ENCODE measurements around the gene SDR42E2. TPM values are rescaled to one million over a fixed set of nuclear protein-coding genes. Genes with fewer than 3 reads are reported as not detected.
"Not testable (repeated sequence)": the region's sequence is repeated elsewhere in the genome, so short reads cannot be mapped to it uniquely, and the experiment has no call there.

SDR42E2 gene
- total and polyA plus RNA-seq, 2 donors (not counting 1 experiment from before 2014, with no cell fraction given) = 0.12 to 0.62 TPM

- no peak overlapping the region for H3K27ac ChIP-seq (ENCODE audit: low read length in 2 of 2)
- no peak for ATAC-seq (ENCODE audit: low read depth)
- intact Hi-C loops (cut with micrococcal nuclease) = no loop called here
- no peaks in the 10 kb centered on the region for H3K36me3 ChIP-seq (replicated peaks in 1 of 2; ENCODE audit: control extremely low read depth in 1 of 2, control insufficient read depth in 1 of 2, extremely low read depth in 1 of 2, insufficient read depth in 2 of 2, low read length in 1 of 2)
- DNase-seq = no peak
- H2AFZ ChIP-seq (ENCODE audit: insufficient read depth, low read depth, low read length, poor library complexity, severe bottlenecking) = no peak overlapping the region
- CTCF ChIA-PET = no interaction called here
- H3K79me2 ChIP-seq (ENCODE audit: control insufficient read depth, insufficient read depth, low read length) = no peaks in the 10 kb centered on the region
- POLR2A ChIA-PET = no interaction called here
- H3K27ac Mint-ChIP-seq = no peak overlapping the region
- no peak overlapping the region for H3K4me3 ChIP-seq (ENCODE audit: control extremely low read depth in 1 of 5, extremely low read depth in 1 of 5, insufficient read depth in 1 of 5, low read depth in 2 of 5, low read length in 4 of 5)
- peaks cover 0 to 23% (median 12%) of the 10 kb centered on the region in 4 experiments for H3K27me3 ChIP-seq (replicated peaks in 1 of 4; ENCODE audit: control extremely low read depth in 1 of 4, control insufficient read depth in 3 of 4, insufficient read depth in 4 of 4, low read length in 3 of 4)
- H3K27me3 Mint-ChIP-seq = peaks cover 11% of the 10 kb centered on the region
- H3K9ac ChIP-seq (ENCODE audit: low read length) = no peak overlapping the region
- no peaks in the 10 kb centered on the region for H3K9me3 Mint-ChIP-seq (ENCODE audit: insufficient read depth)
- H3K9me3 ChIP-seq (ENCODE audit: control extremely low read depth in 1 of 3, control insufficient read depth in 2 of 3, insufficient read depth in 1 of 3, low read length in 2 of 3) = peaks cover 0 to 4% (median 0%) of the 10 kb centered on the region in 3 donors
- peaks cover 5% of the 10 kb centered on the region for H3K4me1 Mint-ChIP-seq
- no peak overlapping the region for H3K4me2 ChIP-seq (replicated peaks; ENCODE audit: low read depth, low read length, poor library complexity, severe bottlenecking)
- H3K4me3 Mint-ChIP-seq = no peak overlapping the region
- 92% methylated on average over 14 of the region's 16 CpGs for WGBS (ENCODE audit: insufficient coverage)
- TF ChIP-seq EZH2 (IDR thresholded peaks at IDR 0.05; ENCODE audit: borderline replicate concordance, insufficient read depth, low read depth, low read length, poor library complexity, severe bottlenecking) = no peak
- no peak for TF ChIP-seq CTCF (IDR thresholded peaks at IDR 0.05)
- no peaks in the 10 kb centered on the region for H4K20me1 ChIP-seq (ENCODE audit: control insufficient read depth, insufficient read depth, low read length, poor library complexity, severe bottlenecking)
- peaks cover 0 to 11% of the 10 kb centered on the region in 2 donors for H3K4me1 ChIP-seq (ENCODE audit: control insufficient read depth in 2 of 2, insufficient read depth in 2 of 2, low read length in 2 of 2)
Observed at GRCh38 chr16:22165508-22166285, 3.4 kb downstream of the SDR42E2 start.

GRCh38 chr16:22171953-22172352, 9.6 kb downstream of the SDR42E2 start:
- no peaks in the 10 kb centered on the region for H3K27me3 ChIP-seq (replicated peaks in 1 of 4; ENCODE audit: control extremely low read depth in 1 of 4, control insufficient read depth in 3 of 4, insufficient read depth in 4 of 4, low read length in 3 of 4)
- peaks cover 5% of the 10 kb centered on the region for H3K4me1 Mint-ChIP-seq
- no peaks in the 10 kb centered on the region for H4K20me1 ChIP-seq (ENCODE audit: control insufficient read depth, insufficient read depth, low read length, poor library complexity, severe bottlenecking)
- no peak overlapping the region for H3K4me3 ChIP-seq (ENCODE audit: control extremely low read depth in 1 of 5, extremely low read depth in 1 of 5, insufficient read depth in 1 of 5, low read depth in 2 of 5, low read length in 4 of 5)
- TF ChIP-seq EZH2 (IDR thresholded peaks at IDR 0.05; ENCODE audit: borderline replicate concordance, insufficient read depth, low read depth, low read length, poor library complexity, severe bottlenecking) (no peak), CTCF (IDR thresholded peaks at IDR 0.05) (no peak)
- H3K9me3 ChIP-seq (ENCODE audit: control extremely low read depth in 1 of 3, control insufficient read depth in 2 of 3, insufficient read depth in 1 of 3, low read length in 2 of 3) = no peaks in the 10 kb centered on the region
- WGBS (ENCODE audit: insufficient coverage) = 96% methylated on average over 6 of the region's 6 CpGs
- H2AFZ ChIP-seq (ENCODE audit: insufficient read depth, low read depth, low read length, poor library complexity, severe bottlenecking) = no peak overlapping the region
- ChIA-PET POLR2A (no interaction called here), CTCF (no interaction called here)
- H3K27me3 Mint-ChIP-seq = no peaks in the 10 kb centered on the region
- no peak for ATAC-seq (ENCODE audit: low read depth)
- no peaks in the 10 kb centered on the region for H3K9me3 Mint-ChIP-seq (ENCODE audit: insufficient read depth)
- H3K79me2 ChIP-seq (ENCODE audit: control insufficient read depth, insufficient read depth, low read length) = no peaks in the 10 kb centered on the region
- H3K36me3 ChIP-seq (replicated peaks in 1 of 2; ENCODE audit: control extremely low read depth in 1 of 2, control insufficient read depth in 1 of 2, extremely low read depth in 1 of 2, insufficient read depth in 2 of 2, low read length in 1 of 2) = no peaks in the 10 kb centered on the region
- H3K4me1 ChIP-seq (ENCODE audit: control insufficient read depth in 2 of 2, insufficient read depth in 2 of 2, low read length in 2 of 2) = no peaks in the 10 kb centered on the region
- H3K27ac Mint-ChIP-seq = no peak overlapping the region
- DNase-seq = no peak
- no peak overlapping the region for H3K9ac ChIP-seq (ENCODE audit: low read length)
- H3K4me2 ChIP-seq (replicated peaks; ENCODE audit: low read depth, low read length, poor library complexity, severe bottlenecking) = no peak overlapping the region
- no peak overlapping the region for H3K4me3 Mint-ChIP-seq
- intact Hi-C loops (cut with micrococcal nuclease) = no loop called here
- no peak overlapping the region for H3K27ac ChIP-seq (ENCODE audit: low read length in 2 of 2)

- H3K9me3 ChIP-seq (ENCODE audit: control extremely low read depth in 1 of 3, control insufficient read depth in 2 of 3, insufficient read depth in 1 of 3, low read length in 2 of 3); H3K4me3 ChIP-seq (ENCODE audit: control extremely low read depth in 1 of 5, extremely low read depth in 1 of 5, insufficient read depth in 1 of 5, low read depth in 2 of 5, low read length in 4 of 5); CTCF ChIA-PET; H3K9ac ChIP-seq (ENCODE audit: low read length); H2AFZ ChIP-seq (ENCODE audit: insufficient read depth, low read depth, low read length, poor library complexity, severe bottlenecking); H4K20me1 ChIP-seq (ENCODE audit: control insufficient read depth, insufficient read depth, low read length, poor library complexity, severe bottlenecking); intact Hi-C loops (cut with micrococcal nuclease); ATAC-seq (ENCODE audit: low read depth); H3K79me2 ChIP-seq (ENCODE audit: control insufficient read depth, insufficient read depth, low read length); H3K27me3 Mint-ChIP-seq; H3K4me3 Mint-ChIP-seq; H3K27me3 ChIP-seq (replicated peaks in 1 of 4; ENCODE audit: control extremely low read depth in 1 of 4, control insufficient read depth in 3 of 4, insufficient read depth in 4 of 4, low read length in 3 of 4); H3K4me1 Mint-ChIP-seq; H3K36me3 ChIP-seq (replicated peaks in 1 of 2; ENCODE audit: control extremely low read depth in 1 of 2, control insufficient read depth in 1 of 2, extremely low read depth in 1 of 2, insufficient read depth in 2 of 2, low read length in 1 of 2); H3K27ac ChIP-seq (ENCODE audit: low read length in 2 of 2); H3K9me3 Mint-ChIP-seq (ENCODE audit: insufficient read depth); DNase-seq; H3K4me2 ChIP-seq (replicated peaks; ENCODE audit: low read depth, low read length, poor library complexity, severe bottlenecking); H3K27ac Mint-ChIP-seq; H3K4me1 ChIP-seq (ENCODE audit: control insufficient read depth in 2 of 2, insufficient read depth in 2 of 2, low read length in 2 of 2); POLR2A ChIA-PET: not testable (repeated sequence)
- WGBS (ENCODE audit: insufficient coverage) = 100% methylated on average over 1 of the region's 1 CpG
Observed at GRCh38 chr16:22172642-22173041, 10.3 kb downstream of the SDR42E2 start.
